ENCODE data around the gene TEX35. TPM values are rescaled to one million over a fixed set of nuclear protein-coding genes. Genes with fewer than 3 reads are reported as not detected.

Gene TEX35
- total RNA-seq, 1 experiment from 2014 or later, result not detected

DNA sequence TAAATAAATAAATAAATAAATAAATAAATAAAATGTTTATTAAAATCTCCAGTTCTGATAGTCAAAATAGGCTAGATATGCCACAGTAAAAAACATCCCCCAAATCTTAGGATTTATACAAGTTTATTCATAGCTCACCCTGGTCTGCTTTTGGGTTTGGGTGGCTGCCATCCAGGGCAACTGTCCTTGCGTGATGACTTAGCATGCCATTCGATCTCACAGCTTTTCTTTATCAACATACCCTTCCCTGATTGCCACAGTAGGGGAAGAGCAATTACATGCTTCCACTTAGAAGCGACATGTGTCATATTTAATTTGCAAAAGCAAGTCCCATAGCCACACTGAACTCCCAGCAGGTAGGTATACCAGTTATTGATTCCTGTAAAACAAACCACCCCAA is 52.7 kb downstream of the TEX35 start:
- Histone ChIP-seq H3K9ac (ENCODE audit: low read length) (no peak overlapping the region), H2AFZ (ENCODE audit: low read depth, low read length, poor library complexity, severe bottlenecking) (no peak overlapping the region), H3K27ac (ENCODE audit: low read depth, low read length) (no peak overlapping the region), H3K9me2 (ENCODE audit: insufficient read depth) (no peaks in the 10 kb centered on the region), H3K4me2 (ENCODE audit: low read length) (no peak overlapping the region), H3K36me3 (ENCODE audit: control insufficient read depth in 1 of 2, insufficient read depth in 2 of 2, low read length in 2 of 2) (no peaks in the 10 kb centered on the region), H4K20me1 (ENCODE audit: insufficient read depth) (no peaks in the 10 kb centered on the region), H3K27me3 (ENCODE audit: insufficient read depth, low read length) (no peaks in the 10 kb centered on the region), H3K4me3 (replicated peaks in 1 of 2; ENCODE audit: low read depth in 1 of 2, low read length in 2 of 2) (no peak overlapping the region), H3K4me1 (ENCODE audit: control insufficient read depth in 1 of 2, insufficient read depth in 2 of 2, low read length in 2 of 2) (no peaks in the 10 kb centered on the region), H3K9me3 (ENCODE audit: control insufficient read depth in 1 of 2, insufficient read depth in 1 of 2, low read depth in 1 of 2, low read length in 2 of 2) (no peaks in the 10 kb centered on the region), H3K79me2 (ENCODE audit: insufficient read depth, low read length) (no peaks in the 10 kb centered on the region)
- intact Hi-C loops (cut with micrococcal nuclease), result no loop called here
- no TSS peak for BruUV-seq (replicated peaks)
- DNase-seq (ENCODE audit: low read depth, low spot score) (no peak), ATAC-seq (no peak)
- CTCF ChIA-PET, result interaction anchor here (1.3 kb wide), 1 partner anchor 255 kb away, joined by 3 read pairs; no protein-coding TSS in a partner anchor
- RAD21 ChIA-PET (ENCODE audit: low non-redundant PET in 1 of 2, low total read pairs in 2 of 2, uncharacterized antibody in 2 of 2, unreplicated experiment in 2 of 2), result no interaction called here
- POLR2A ChIA-PET, result no interaction called here
- TF ChIP-seq TCF7L2 (IDR thresholded peaks at IDR 0.05; ENCODE audit: borderline replicate concordance, extremely low read depth, insufficient read depth, insufficient read length) (no peak), ZNF274 (IDR thresholded peaks at IDR 0.05; ENCODE audit: low read depth, low read length) (no peak)

DNA sequence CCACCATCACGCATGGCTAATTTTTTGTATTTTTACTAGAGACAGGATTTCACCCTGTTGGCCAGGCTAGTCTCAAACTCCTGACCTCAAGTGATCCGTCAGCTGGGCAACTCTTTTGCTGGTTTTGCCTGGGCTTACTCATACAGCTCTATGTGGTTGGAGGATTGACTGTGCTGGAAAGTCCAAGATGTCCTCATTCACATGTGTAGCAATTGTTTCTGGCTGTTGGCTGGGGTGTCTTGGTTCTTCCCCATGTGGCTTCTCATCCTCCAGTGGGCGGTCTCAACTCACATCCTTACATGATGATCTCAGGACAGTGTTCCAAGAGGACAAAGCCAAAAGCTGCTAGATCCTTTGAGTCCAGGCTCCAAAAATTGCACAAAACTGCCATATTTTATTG is 53.3 kb downstream of the TEX35 start:
- no peaks in the 10 kb centered on the region for H3K9me2 ChIP-seq (ENCODE audit: insufficient read depth)
- no peak overlapping the region for H3K4me2 ChIP-seq (ENCODE audit: low read length)
- ATAC-seq, result no peak
- intact Hi-C loops (cut with micrococcal nuclease), result no loop called here
- no peak for DNase-seq (ENCODE audit: low read depth, low spot score)
- ChIA-PET CTCF (no interaction called here), RAD21 (ENCODE audit: low non-redundant PET in 1 of 2, low total read pairs in 2 of 2, uncharacterized antibody in 2 of 2, unreplicated experiment in 2 of 2) (no interaction called here), POLR2A (no interaction called here)
- no peak overlapping the region for H3K9ac ChIP-seq (ENCODE audit: low read length)
- no peaks in the 10 kb centered on the region for H3K27me3 ChIP-seq (ENCODE audit: insufficient read depth, low read length)
- H3K27ac ChIP-seq (ENCODE audit: low read depth, low read length), result no peak overlapping the region
- H4K20me1 ChIP-seq (ENCODE audit: insufficient read depth), result no peaks in the 10 kb centered on the region
- H3K9me3 ChIP-seq (ENCODE audit: control insufficient read depth in 1 of 2, insufficient read depth in 1 of 2, low read depth in 1 of 2, low read length in 2 of 2), result no peaks in the 10 kb centered on the region
- H3K4me3 ChIP-seq (replicated peaks in 1 of 2; ENCODE audit: low read depth in 1 of 2, low read length in 2 of 2), result no peak overlapping the region
- no TSS peak for BruUV-seq (replicated peaks)
- H3K36me3 ChIP-seq (ENCODE audit: control insufficient read depth in 1 of 2, insufficient read depth in 2 of 2, low read length in 2 of 2), result no peaks in the 10 kb centered on the region
- no peak overlapping the region for H2AFZ ChIP-seq (ENCODE audit: low read depth, low read length, poor library complexity, severe bottlenecking)
- H3K79me2 ChIP-seq (ENCODE audit: insufficient read depth, low read length), result no peaks in the 10 kb centered on the region
- H3K4me1 ChIP-seq (ENCODE audit: control insufficient read depth in 1 of 2, insufficient read depth in 2 of 2, low read length in 2 of 2), result no peaks in the 10 kb centered on the region
- TF ChIP-seq YY1 (IDR thresholded peaks at IDR 0.05; ENCODE audit: extremely low read depth, insufficient replicate concordance, low read depth, low read length) (no peak), ZNF274 (IDR thresholded peaks at IDR 0.05; ENCODE audit: low read depth, low read length) (no peak), EZH2 (IDR thresholded peaks at IDR 0.05) (no peak), SRF (IDR thresholded peaks at IDR 0.05; ENCODE audit: low read depth) (no peak), POLR2A (IDR thresholded peaks at IDR 0.05; ENCODE audit: borderline replicate concordance, extremely low read depth, insufficient read depth, insufficient read length) (no peak), EZH2phosphoT487 (IDR thresholded peaks at IDR 0.05; ENCODE audit: borderline replicate concordance) (no peak), SIN3A (IDR thresholded peaks at IDR 0.05; ENCODE audit: low read depth) (no peak), POLR2AphosphoS5 (IDR thresholded peaks at IDR 0.05; ENCODE audit: low read depth, low read length) (no peak), TCF7L2 (IDR thresholded peaks at IDR 0.05; ENCODE audit: borderline replicate concordance, extremely low read depth, insufficient read depth, insufficient read length) (no peak), ZFX (IDR thresholded peaks at IDR 0.05) (no peak), JUND (IDR thresholded peaks at IDR 0.05) (no peak), EGR1 (IDR thresholded peaks at IDR 0.05; ENCODE audit: low read depth) (no peak), CBX3 (IDR thresholded peaks at IDR 0.05; ENCODE audit: low read depth) (no peak)
- TF ChIP-seq, protein P1, sequence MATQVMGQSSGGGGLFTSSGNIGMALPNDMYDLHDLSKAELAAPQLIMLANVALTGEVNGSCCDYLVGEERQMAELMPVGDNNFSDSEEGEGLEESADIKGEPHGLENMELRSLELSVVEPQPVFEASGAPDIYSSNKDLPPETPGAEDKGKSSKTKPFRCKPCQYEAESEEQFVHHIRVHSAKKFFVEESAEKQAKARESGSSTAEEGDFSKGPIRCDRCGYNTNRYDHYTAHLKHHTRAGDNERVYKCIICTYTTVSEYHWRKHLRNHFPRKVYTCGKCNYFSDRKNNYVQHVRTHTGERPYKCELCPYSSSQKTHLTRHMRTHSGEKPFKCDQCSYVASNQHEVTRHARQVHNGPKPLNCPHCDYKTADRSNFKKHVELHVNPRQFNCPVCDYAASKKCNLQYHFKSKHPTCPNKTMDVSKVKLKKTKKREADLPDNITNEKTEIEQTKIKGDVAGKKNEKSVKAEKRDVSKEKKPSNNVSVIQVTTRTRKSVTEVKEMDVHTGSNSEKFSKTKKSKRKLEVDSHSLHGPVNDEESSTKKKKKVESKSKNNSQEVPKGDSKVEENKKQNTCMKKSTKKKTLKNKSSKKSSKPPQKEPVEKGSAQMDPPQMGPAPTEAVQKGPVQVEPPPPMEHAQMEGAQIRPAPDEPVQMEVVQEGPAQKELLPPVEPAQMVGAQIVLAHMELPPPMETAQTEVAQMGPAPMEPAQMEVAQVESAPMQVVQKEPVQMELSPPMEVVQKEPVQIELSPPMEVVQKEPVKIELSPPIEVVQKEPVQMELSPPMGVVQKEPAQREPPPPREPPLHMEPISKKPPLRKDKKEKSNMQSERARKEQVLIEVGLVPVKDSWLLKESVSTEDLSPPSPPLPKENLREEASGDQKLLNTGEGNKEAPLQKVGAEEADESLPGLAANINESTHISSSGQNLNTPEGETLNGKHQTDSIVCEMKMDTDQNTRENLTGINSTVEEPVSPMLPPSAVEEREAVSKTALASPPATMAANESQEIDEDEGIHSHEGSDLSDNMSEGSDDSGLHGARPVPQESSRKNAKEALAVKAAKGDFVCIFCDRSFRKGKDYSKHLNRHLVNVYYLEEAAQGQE (IDR thresholded peaks at IDR 0.05; ENCODE audit: low read depth), result no peak
- TF ChIP-seq, protein P2, sequence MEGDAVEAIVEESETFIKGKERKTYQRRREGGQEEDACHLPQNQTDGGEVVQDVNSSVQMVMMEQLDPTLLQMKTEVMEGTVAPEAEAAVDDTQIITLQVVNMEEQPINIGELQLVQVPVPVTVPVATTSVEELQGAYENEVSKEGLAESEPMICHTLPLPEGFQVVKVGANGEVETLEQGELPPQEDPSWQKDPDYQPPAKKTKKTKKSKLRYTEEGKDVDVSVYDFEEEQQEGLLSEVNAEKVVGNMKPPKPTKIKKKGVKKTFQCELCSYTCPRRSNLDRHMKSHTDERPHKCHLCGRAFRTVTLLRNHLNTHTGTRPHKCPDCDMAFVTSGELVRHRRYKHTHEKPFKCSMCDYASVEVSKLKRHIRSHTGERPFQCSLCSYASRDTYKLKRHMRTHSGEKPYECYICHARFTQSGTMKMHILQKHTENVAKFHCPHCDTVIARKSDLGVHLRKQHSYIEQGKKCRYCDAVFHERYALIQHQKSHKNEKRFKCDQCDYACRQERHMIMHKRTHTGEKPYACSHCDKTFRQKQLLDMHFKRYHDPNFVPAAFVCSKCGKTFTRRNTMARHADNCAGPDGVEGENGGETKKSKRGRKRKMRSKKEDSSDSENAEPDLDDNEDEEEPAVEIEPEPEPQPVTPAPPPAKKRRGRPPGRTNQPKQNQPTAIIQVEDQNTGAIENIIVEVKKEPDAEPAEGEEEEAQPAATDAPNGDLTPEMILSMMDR (IDR thresholded peaks at IDR 0.05 in 2 of 3, conservative IDR thresholded peaks at IDR 0.05 in 1 of 3; ENCODE audit: borderline replicate concordance in 1 of 3, insufficient read depth in 1 of 3, low read depth in 2 of 3, low read length in 2 of 3), result no peak
- TF ChIP-seq, protein P3, sequence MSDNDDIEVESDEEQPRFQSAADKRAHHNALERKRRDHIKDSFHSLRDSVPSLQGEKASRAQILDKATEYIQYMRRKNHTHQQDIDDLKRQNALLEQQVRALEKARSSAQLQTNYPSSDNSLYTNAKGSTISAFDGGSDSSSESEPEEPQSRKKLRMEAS (IDR thresholded peaks at IDR 0.05), result no peak
